Psoas muscle (tissue), 8 donors: ENCODE results near the gene CIDEC. TPM values are rescaled to one million over a fixed set of nuclear protein-coding genes. Genes with fewer than 3 reads are reported as not detected.

Source experiments
- ATAC-seq, 4 donors: fragments of 200-7000 bp; cut with Tn5 transposase; one replicate each; pipeline ENCODE4 v1.9.1; 2020; ENCODE audit warnings: moderate library complexity in 3 of 4, mild to moderate bottlenecking in 2 of 4
- DNase-seq, 2 donors: peaks; one replicate each; pipeline ENCODE4 v3.0.0-alpha.2; 2020
- H3K27ac ChIP-seq: fragments of 200-600 bp; one replicate; pipeline ENCODE4 v1.8.0; 2022
- H3K27me3 ChIP-seq, 3 donors: fragments of 200-600 bp in 1 of 3; one replicate each; pipeline versions ENCODE4 v1.6.1 to v1.8.0; 2013 to 2022; ENCODE audit warnings: low read length in 2 of 3, mild to moderate bottlenecking in 2 of 3, moderate library complexity in 1 of 3; ENCODE audit not compliant: insufficient read depth in 3 of 3
- H3K36me3 ChIP-seq, 2 donors: fragments of 200-600 bp in 1 of 2; one replicate each; pipeline versions ENCODE4 v1.6.1 to v1.8.0; 2013 to 2022; ENCODE audit warnings: low read depth in 1 of 2, mild to moderate bottlenecking in 1 of 2, moderate library complexity in 1 of 2; ENCODE audit not compliant: insufficient read depth in 1 of 2
- H3K4me1 ChIP-seq: fragments of 200-600 bp; one replicate; pipeline ENCODE4 v1.8.0; 2022
- H3K4me3 ChIP-seq: fragments of 200-600 bp; one replicate; pipeline ENCODE4 v1.8.0; 2022; ENCODE audit warnings: mild to moderate bottlenecking
- H3K9me3 ChIP-seq: fragments of 200-600 bp; one replicate; pipeline ENCODE4 v1.8.0; 2022
- CTCF ChIP-seq: fragments of 200-600 bp; IDR thresholded peaks from one replicate; pipeline ENCODE4 v1.8.0; 2022; ENCODE audit warnings: antibody characterized with exemption
- WGBS, 3 donors: extraction: QIAGEN DNeasy Blood & Tissue Kit; methylation state at CpG; one replicate each; pipeline versions ENCODE4 v1.1.6 to v1.1.7; 2013; 5-methylcytosine and 5-hydroxymethylcytosine counted together
- intact Hi-C, 2 donors: fragments of 100-400 bp; cut with DNase I; formaldehyde crosslinking; loops; one replicate each; pipeline versions ENCODE4 v1.11.0 to v1.14.2; 2022
- polyA plus RNA-seq, 3 donors: library from polyadenylated mRNA; stranded (reverse); fragments of 200-250 nt; gene quantifications; one replicate each; pipeline ENCODE4 v1.2.3, GENCODE V29; 2013
- total RNA-seq, 4 donors: library from RNA; stranded (reverse); fragmentation: NEBNext Ultra II Directional in 2 of 4; extraction: Animal tissue kit (Norgen Biotek cat#: 25700) in 2 of 4; gene quantifications; one replicate each; pipeline versions ENCODE4 v1.2.1 to v1.2.4, GENCODE V29; 2021 to 2023
- donor health status: healthy with polysubstance abuse.
- donor health status: DM: no; HTN: no; CAD: no; lungs with moderate emphysema.
- donor health status: Bipolar disorder and iron deficiency.
- donor health status: healthy.
- donor health status: DM: yes; HTN: yes; CAD: no.
- donor health status: DM: no; HTN: no; CAD: no.
- donor health status: DM: no; HTN: no; CAD: no.
- donor health status: DM: yes; HTN: yes; CAD: no.

Gene CIDEC
- total and polyA plus RNA-seq, 7 donors, result 0.75 to 15.0 (median 3.3) TPM

GRCh38 chr3:9887480-9887879 is 7.4 kb upstream of the CIDEC start:
- Histone ChIP-seq H3K9me3 (no peaks in the 10 kb centered on the region), H3K4me3 (no peak overlapping the region)
- 84 to 90% (median 85%) methylated on average over 5 of the region's 5 CpGs for WGBS, 3 donors

GRCh38 chr3:9886328-9886727 is 6.3 kb upstream of the CIDEC start:
- ATAC-seq, result no peak
- no peaks in the 10 kb centered on the region for H3K36me3 ChIP-seq
- intact Hi-C loops, result no loop called here

More at GRCh38 chr3:9887480-9887879, 7.4 kb upstream of the CIDEC start:
- H3K27ac ChIP-seq, result no peak overlapping the region
- DNase-seq (no peak), ATAC-seq (no peak)
- intact Hi-C loops, result no loop called here
- H3K36me3 ChIP-seq, result peaks cover 2 to 4% of the 10 kb centered on the region in 2 donors
- H3K27me3 ChIP-seq, result no peaks in the 10 kb centered on the region
- TF ChIP-seq CTCF, result no peak
- peaks cover 6% of the 10 kb centered on the region for H3K4me1 ChIP-seq

GRCh38 chr3:9884555-9885165 is 4.6 kb upstream of the CIDEC start:
- peak in 3 of 4 donors; percentile 74 to 83 (median 77) for ATAC-seq
- no peaks in the 10 kb centered on the region for H3K27me3 ChIP-seq
- no peak for TF ChIP-seq CTCF
- H3K27ac ChIP-seq, result no peak overlapping the region
- H3K4me1 ChIP-seq, result no peaks in the 10 kb centered on the region
- no peak for DNase-seq
- 58 to 69% (median 62%) methylated on average over 11 of the region's 11 CpGs for WGBS, 3 donors
- no peaks in the 10 kb centered on the region for H3K9me3 ChIP-seq
- no peak overlapping the region for H3K4me3 ChIP-seq
- intact Hi-C loops, result no loop called here
- H3K36me3 ChIP-seq, result no peaks in the 10 kb centered on the region

More at GRCh38 chr3:9886328-9886727, 6.3 kb upstream of the CIDEC start:
- Histone ChIP-seq H3K9me3 (no peaks in the 10 kb centered on the region), H3K4me1 (peaks cover under 1% of the 10 kb centered on the region), H3K27ac (no peak overlapping the region), H3K27me3 (no peaks in the 10 kb centered on the region), H3K4me3 (no peak overlapping the region)
- no peak for DNase-seq
- no peak for TF ChIP-seq CTCF

GRCh38 chr3:9883706-9884554 is 3.9 kb upstream of the CIDEC start:
- ATAC-seq, result no peak

More at GRCh38 chr3:9883706-9884554, 3.9 kb upstream of the CIDEC start:
- TF ChIP-seq CTCF, result no peak
- WGBS, 3 donors, result 69 to 75% (median 75%) methylated on average over 7 of the region's 7 CpGs
- no peaks in the 10 kb centered on the region for H3K27me3 ChIP-seq
- no peaks in the 10 kb centered on the region for H3K36me3 ChIP-seq
- no peak for DNase-seq
- no peak overlapping the region for H3K4me3 ChIP-seq
- no peak overlapping the region for H3K27ac ChIP-seq
- H3K9me3 ChIP-seq, result no peaks in the 10 kb centered on the region
- H3K4me1 ChIP-seq, result no peaks in the 10 kb centered on the region
- intact Hi-C loops, result no loop called here
